Liver (tissue), 9 donors: ENCODE data around the gene DUSP2. TPM values are rescaled to one million over a fixed set of nuclear protein-coding genes. Genes with fewer than 3 reads are reported as not detected.

Experiments
- DNase-seq: peaks from one replicate; pipeline ENCODE4 v3.0.0-alpha.2; 2017; ENCODE audit warnings: low spot score
- H3K27ac ChIP-seq, 2 donors: one replicate each; pipeline ENCODE4 v1.7.0; 2013; ENCODE audit warnings: inconsistent platforms in 2 of 2, low read length in 2 of 2, control low read depth in 1 of 2, low read depth in 1 of 2, mild to moderate bottlenecking in 1 of 2
- H3K27me3 ChIP-seq, 4 donors: one replicate each; pipeline versions ENCODE4 v1.6.1 to v1.7.0; 2013; ENCODE audit warnings: low read length in 3 of 4, inconsistent platforms in 1 of 4, mild to moderate bottlenecking in 1 of 4, moderate library complexity in 1 of 4; ENCODE audit not compliant: control insufficient read depth in 4 of 4, insufficient read depth in 4 of 4
- H3K36me3 ChIP-seq, 4 donors: one replicate each; pipeline versions ENCODE4 v1.6.1 to v1.7.0; 2013; ENCODE audit warnings: low read length in 3 of 4, mild to moderate bottlenecking in 3 of 4, low read depth in 1 of 4, moderate library complexity in 1 of 4; ENCODE audit not compliant: control insufficient read depth in 4 of 4, insufficient read depth in 3 of 4
- H3K4me1 ChIP-seq, 4 donors: one replicate each; pipeline versions ENCODE4 v1.6.1 to v1.7.0; 2013; ENCODE audit warnings: low read length in 3 of 4, mild to moderate bottlenecking in 3 of 4, moderate library complexity in 1 of 4; ENCODE audit not compliant: control insufficient read depth in 4 of 4, insufficient read depth in 4 of 4
- H3K4me3 ChIP-seq, 3 donors: one replicate each; pipeline versions ENCODE4 v1.6.1 to v1.7.0; 2013; ENCODE audit warnings: low read length in 3 of 3, control low read depth in 1 of 3, low read depth in 1 of 3, mild to moderate bottlenecking in 1 of 3
- H3K9ac ChIP-seq, 2 donors: one replicate each; pipeline ENCODE4 v1.7.0; 2013; ENCODE audit warnings: low read length in 2 of 2, mild to moderate bottlenecking in 2 of 2, moderate library complexity in 2 of 2, control low read depth in 1 of 2, low read depth in 1 of 2
- H3K9me3 ChIP-seq, 4 donors: one replicate each; pipeline versions ENCODE4 v1.6.1 to v1.7.0; 2013; ENCODE audit warnings: low read length in 3 of 4; ENCODE audit not compliant: control insufficient read depth in 4 of 4
- FOXA1 ChIP-seq: IDR thresholded peaks from 2 replicates; pipeline ENCODE4 v1.6.1; 2016; ENCODE audit warnings: antibody characterized with exemption
- FOXA2 ChIP-seq: IDR thresholded peaks from 2 replicates; pipeline ENCODE4 v1.6.1; 2016; ENCODE audit warnings: antibody characterized with exemption
- HNF4A ChIP-seq, 2 donors: conservative IDR thresholded peaks; 2 replicates each; pipeline ENCODE4 v1.6.1; 2016; ENCODE audit warnings: antibody characterized with exemption in 2 of 2, mild to moderate bottlenecking in 2 of 2
- HNF4G ChIP-seq: IDR thresholded peaks from 2 replicates; pipeline ENCODE4 v1.6.1; 2016; ENCODE audit warnings: antibody characterized with exemption
- JUND ChIP-seq, 2 donors: IDR thresholded peaks; 2 replicates each; pipeline ENCODE4 v1.6.1; 2016; ENCODE audit warnings: antibody characterized with exemption in 2 of 2
- NR2F2 ChIP-seq: IDR thresholded peaks from 2 replicates; pipeline ENCODE4 v1.6.1; 2016; ENCODE audit warnings: antibody characterized with exemption
- RAD21 ChIP-seq, 2 donors: IDR thresholded peaks; 2 replicates each; pipeline ENCODE4 v1.6.1; 2016; ENCODE audit warnings: antibody characterized with exemption in 2 of 2, mild to moderate bottlenecking in 2 of 2
- SP1 ChIP-seq: IDR thresholded peaks from 2 replicates; pipeline ENCODE4 v1.6.1; 2018; ENCODE audit warnings: antibody characterized with exemption, mild to moderate bottlenecking
- YY1 ChIP-seq: IDR thresholded peaks from 2 replicates; pipeline ENCODE4 v1.6.1; 2016; ENCODE audit warnings: antibody characterized with exemption, mild to moderate bottlenecking
- WGBS: extraction: QIAGEN DNeasy Blood & Tissue Kit; methylation state at CpG from one replicate; pipeline ENCODE4 v1.1.7; 2013; 5-methylcytosine and 5-hydroxymethylcytosine counted together
- polyA plus RNA-seq, 2 donors: library from polyadenylated mRNA; stranded (reverse) in 1 of 2; unstranded in 1 of 2; fragments of 200-250 nt in 1 of 2; fragments of >200 nt in 1 of 2; fragmentation: Nextera tagmentation in 1 of 2; extraction: Ambion mirVana in 1 of 2; gene quantifications; one replicate each; pipeline versions ENCODE4 v1.2.1 to v1.2.3, GENCODE V29; 2013 to 2015
- total RNA-seq, 2 donors: library from RNA; depleted of rRNA; stranded (reverse); fragments of >200 nt; gene quantifications; one replicate each; pipeline ENCODE4 v1.2.3, GENCODE V29; 2014
- TF ChIP-seq, protein P1 (sequence below): IDR thresholded peaks from 2 replicates; pipeline ENCODE4 v1.6.1; 2016; ENCODE audit warnings: antibody characterized with exemption, mild to moderate bottlenecking
- TF ChIP-seq, protein P2 (sequence below): IDR thresholded peaks from 2 replicates; pipeline ENCODE4 v1.6.1; 2016; ENCODE audit warnings: antibody characterized with exemption
- TF ChIP-seq, protein P3 (sequence below): fragments of 150-350 bp; IDR thresholded peaks from 2 replicates; pipeline ENCODE4 v1.5.1; 2017; ENCODE audit warnings: improper control_type of control experiment, low read depth, low read length; ENCODE audit not compliant: missing input control
- TF ChIP-seq, protein P4 (sequence below): IDR thresholded peaks from 2 replicates; pipeline ENCODE4 v1.6.1; 2016; ENCODE audit warnings: antibody characterized with exemption
- donor health status: healthy.
- donor health status: healthy.
- donor health status: healthy.
- donor health status: healthy.
- donor health status: healthy.

Gene DUSP2
- total and polyA plus RNA-seq, 4 donors, result 0.99 to 2.8 (median 1.6) TPM

DNA sequence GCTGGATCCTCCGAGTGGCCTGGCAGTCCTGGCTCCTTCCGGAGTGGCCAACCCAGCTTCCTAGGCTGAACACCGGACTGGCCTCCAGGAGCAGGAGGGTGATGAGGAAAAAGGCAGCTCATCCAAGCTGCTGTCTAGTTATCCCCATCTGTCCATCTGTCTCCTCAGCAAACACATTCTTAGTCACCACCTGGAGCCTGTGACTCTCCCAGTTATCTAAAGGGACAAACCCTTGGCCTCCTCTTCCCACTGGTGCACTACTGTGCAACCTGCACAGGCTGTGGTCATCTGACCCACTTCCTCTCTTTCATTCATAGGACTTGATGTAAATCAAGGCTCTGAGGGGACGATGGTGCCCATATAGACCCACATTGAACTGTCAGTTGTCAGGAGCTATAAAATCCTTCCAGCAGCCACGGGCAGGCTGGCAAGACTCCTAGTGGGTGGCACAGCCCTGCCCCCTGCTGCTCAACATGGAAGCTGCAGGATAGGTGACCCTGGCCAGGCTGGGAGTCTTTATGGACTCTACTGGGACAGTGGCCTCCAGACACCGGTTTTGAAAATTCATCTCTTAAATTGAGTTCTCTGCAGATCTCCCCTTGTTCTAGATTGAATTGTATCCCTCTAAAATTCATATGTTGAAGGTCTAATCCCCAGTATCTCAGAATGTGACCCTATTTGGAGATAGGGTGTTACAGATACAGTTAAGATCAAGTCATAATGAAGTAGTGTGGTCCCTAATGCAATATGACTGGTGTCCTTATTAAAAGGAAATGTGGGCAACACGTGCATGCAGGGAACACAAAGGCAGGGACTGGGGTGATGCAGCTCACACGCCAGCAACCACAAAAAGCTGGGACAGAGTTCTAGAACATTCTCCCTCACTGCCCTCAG is 29.3 kb upstream of the DUSP2 start:
- Histone ChIP-seq H3K27ac (no peak overlapping the region), H3K4me3 (no peak overlapping the region), H3K9ac (no peak overlapping the region), H3K4me1 (no peaks in the 10 kb centered on the region), H3K9me3 (no peaks in the 10 kb centered on the region), H3K27me3 (no peaks in the 10 kb centered on the region), H3K36me3 (no peaks in the 10 kb centered on the region)
- WGBS, result 51% methylated on average over 8 of the region's 8 CpGs
- no peak for TF ChIP-seq JUND (IDR thresholded peaks at IDR 0.05)
- TF ChIP-seq HNF4G, result no peak
- TF ChIP-seq SP1, result no peak
- TF ChIP-seq, protein P1, sequence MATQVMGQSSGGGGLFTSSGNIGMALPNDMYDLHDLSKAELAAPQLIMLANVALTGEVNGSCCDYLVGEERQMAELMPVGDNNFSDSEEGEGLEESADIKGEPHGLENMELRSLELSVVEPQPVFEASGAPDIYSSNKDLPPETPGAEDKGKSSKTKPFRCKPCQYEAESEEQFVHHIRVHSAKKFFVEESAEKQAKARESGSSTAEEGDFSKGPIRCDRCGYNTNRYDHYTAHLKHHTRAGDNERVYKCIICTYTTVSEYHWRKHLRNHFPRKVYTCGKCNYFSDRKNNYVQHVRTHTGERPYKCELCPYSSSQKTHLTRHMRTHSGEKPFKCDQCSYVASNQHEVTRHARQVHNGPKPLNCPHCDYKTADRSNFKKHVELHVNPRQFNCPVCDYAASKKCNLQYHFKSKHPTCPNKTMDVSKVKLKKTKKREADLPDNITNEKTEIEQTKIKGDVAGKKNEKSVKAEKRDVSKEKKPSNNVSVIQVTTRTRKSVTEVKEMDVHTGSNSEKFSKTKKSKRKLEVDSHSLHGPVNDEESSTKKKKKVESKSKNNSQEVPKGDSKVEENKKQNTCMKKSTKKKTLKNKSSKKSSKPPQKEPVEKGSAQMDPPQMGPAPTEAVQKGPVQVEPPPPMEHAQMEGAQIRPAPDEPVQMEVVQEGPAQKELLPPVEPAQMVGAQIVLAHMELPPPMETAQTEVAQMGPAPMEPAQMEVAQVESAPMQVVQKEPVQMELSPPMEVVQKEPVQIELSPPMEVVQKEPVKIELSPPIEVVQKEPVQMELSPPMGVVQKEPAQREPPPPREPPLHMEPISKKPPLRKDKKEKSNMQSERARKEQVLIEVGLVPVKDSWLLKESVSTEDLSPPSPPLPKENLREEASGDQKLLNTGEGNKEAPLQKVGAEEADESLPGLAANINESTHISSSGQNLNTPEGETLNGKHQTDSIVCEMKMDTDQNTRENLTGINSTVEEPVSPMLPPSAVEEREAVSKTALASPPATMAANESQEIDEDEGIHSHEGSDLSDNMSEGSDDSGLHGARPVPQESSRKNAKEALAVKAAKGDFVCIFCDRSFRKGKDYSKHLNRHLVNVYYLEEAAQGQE, result no peak
- TF ChIP-seq YY1, result no peak
- peak; percentile 93 to 97 for TF ChIP-seq RAD21 (IDR thresholded peaks at IDR 0.05)
- TF ChIP-seq, protein P2, sequence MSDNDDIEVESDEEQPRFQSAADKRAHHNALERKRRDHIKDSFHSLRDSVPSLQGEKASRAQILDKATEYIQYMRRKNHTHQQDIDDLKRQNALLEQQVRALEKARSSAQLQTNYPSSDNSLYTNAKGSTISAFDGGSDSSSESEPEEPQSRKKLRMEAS, result no peak
- TF ChIP-seq NR2F2, result no peak
- TF ChIP-seq, protein P3, sequence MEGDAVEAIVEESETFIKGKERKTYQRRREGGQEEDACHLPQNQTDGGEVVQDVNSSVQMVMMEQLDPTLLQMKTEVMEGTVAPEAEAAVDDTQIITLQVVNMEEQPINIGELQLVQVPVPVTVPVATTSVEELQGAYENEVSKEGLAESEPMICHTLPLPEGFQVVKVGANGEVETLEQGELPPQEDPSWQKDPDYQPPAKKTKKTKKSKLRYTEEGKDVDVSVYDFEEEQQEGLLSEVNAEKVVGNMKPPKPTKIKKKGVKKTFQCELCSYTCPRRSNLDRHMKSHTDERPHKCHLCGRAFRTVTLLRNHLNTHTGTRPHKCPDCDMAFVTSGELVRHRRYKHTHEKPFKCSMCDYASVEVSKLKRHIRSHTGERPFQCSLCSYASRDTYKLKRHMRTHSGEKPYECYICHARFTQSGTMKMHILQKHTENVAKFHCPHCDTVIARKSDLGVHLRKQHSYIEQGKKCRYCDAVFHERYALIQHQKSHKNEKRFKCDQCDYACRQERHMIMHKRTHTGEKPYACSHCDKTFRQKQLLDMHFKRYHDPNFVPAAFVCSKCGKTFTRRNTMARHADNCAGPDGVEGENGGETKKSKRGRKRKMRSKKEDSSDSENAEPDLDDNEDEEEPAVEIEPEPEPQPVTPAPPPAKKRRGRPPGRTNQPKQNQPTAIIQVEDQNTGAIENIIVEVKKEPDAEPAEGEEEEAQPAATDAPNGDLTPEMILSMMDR, result peak; percentile 89
- TF ChIP-seq FOXA1, result no peak
- DNase-seq, result peak; percentile 83

DNA sequence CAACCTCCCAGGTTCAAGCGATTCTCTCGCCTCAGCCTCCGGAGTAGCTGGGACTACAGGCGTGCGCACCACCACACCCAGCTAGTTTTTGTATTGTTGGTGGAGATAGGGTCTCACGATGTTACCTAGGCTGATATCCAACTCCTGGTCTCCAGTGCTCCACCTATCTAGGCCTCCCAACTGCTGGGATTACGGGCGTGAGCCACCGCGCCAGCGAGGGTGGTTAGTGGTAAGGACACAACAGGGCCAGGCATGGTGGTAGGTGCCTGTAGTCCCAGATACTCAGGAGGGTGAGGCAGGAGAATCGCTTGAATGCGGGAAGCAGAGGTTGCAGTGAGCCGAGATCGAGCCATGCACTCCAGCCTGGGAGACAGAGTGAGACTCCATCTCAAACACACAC is 26.6 kb upstream of the DUSP2 start:
- Histone ChIP-seq H3K4me3 (no peak overlapping the region), H3K27me3 (no peaks in the 10 kb centered on the region), H3K9me3 (no peaks in the 10 kb centered on the region), H3K9ac (no peak overlapping the region), H3K36me3 (no peaks in the 10 kb centered on the region), H3K4me1 (no peaks in the 10 kb centered on the region), H3K27ac (no peak overlapping the region)
- TF ChIP-seq FOXA2 (no peak), FOXA1 (no peak)
- TF ChIP-seq, protein P2, result no peak
- 95% methylated on average over 15 of the region's 15 CpGs for WGBS
- no peak for DNase-seq

DNA sequence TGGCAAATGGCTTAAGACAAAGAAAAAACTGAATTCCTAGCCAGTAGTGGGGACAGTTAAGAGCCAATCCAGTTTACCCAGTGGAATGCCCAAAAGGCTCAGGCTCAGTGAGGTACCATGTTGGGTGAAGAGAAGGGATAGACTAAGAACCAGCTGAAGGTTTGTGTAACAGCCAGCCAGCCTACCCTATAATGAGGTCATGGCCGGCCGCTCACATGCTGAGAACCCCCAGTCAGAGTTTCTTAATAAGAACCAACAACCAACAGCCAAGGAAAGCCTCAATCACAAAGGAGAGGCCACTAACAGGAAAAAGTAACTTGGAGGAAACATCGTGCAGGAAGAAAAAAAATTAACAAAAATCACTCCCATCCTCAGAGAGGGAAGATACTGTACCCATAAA is 25.4 kb upstream of the DUSP2 start:
- Histone ChIP-seq H3K9me3 (no peaks in the 10 kb centered on the region), H3K4me1 (no peaks in the 10 kb centered on the region), H3K27ac (no peak overlapping the region), H3K4me3 (no peak overlapping the region), H3K36me3 (no peaks in the 10 kb centered on the region), H3K27me3 (no peaks in the 10 kb centered on the region), H3K9ac (no peak overlapping the region)
- no peak for DNase-seq
- TF ChIP-seq, protein P4, sequence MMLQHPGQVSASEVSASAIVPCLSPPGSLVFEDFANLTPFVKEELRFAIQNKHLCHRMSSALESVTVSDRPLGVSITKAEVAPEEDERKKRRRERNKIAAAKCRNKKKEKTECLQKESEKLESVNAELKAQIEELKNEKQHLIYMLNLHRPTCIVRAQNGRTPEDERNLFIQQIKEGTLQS, result no peak
- no peak for TF ChIP-seq HNF4A (conservative IDR thresholded peaks at IDR 0.05)
- TF ChIP-seq JUND (IDR thresholded peaks at IDR 0.05), result no peak
- TF ChIP-seq YY1, result no peak
- no peak for TF ChIP-seq NR2F2
- WGBS, result 99% methylated on average over 3 of the region's 3 CpGs
